NCI-H2171 (cell line): Measurements from ENCODE around the gene PARP14.

Source experiments
- DNase-seq: peaks from one replicate; lab custom pipeline; 2025; lab: John Stamatoyannopoulos, UW

Gene PARP14

DNA sequence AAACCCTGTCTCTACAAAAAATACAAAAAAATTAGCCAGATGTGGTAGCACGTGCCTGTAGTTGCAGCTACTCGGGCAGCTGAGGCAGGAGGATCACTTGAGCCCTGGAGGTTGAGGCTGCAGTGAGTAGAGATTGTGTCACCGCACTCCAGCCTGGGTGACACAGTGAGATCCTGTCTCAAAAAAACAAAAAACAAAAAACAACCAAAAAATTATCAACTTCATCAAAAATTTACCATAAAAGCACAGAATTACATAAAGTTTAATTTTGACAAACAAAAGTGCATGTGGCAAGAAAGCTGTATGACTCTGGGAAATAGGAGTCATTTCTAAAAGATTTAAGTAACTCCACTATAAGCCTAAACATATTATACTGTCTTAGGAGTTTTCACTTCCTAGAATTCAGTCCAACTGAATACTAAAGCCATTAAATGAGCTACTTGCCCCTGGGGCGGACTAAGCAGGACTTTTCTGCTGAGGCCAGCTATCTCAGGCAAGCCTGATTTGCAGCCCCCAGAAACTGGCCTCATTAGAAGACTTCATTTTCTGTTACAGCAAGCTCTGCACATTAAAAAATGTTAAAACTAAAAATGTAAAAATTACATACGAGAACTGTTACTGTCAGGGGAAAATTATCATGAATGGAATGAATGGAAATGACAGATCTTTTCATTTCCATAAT is 90.0 kb downstream of the PARP14 start:
- no peak for DNase-seq

DNA sequence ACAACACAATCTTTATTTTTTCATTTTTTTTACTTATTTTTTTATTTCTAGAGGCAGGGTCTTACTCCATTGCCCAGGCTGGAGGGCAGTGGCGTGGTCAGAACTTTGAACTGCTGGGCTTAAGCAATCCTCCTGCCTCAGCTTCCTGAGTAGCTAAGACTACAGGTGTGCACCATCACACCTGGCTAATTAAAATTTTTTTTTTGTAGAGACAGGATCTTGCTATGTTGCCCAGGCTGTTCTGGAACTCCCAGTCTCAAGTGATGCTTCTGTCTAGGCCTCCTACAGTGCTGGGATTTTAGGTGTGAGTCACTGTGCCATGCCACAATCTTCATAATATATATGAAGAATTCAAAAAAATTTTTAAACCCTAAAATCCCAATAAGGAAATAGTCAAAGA is 92.2 kb downstream of the PARP14 start:
- no peak for DNase-seq

DNA sequence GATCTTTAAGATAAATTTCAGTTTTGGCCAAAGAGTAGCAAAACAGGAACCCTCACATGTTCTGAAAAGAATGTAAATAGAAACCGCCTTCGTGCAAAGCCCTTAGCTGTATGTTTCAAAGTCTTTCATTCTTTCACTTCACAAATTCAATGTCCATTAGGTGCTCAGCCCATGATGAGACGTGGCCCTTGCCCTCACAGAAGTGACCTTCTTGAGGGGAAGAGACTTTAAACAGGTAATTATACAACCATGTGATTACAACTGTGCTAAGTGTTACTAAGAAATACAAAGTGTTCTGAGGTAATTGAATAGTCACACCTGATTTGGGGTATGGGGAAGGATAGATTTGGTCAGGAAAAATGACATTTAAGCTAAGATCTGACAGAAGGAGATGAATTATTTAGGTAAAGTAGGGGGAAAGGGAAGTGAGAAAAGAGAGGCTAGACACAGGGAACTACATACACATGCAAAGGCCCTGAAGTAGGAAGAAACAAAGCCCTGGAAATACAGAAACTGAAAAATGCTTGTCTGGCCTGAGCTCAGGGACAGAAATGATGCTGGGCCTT is 93.4 kb downstream of the PARP14 start:
- DNase-seq: no peak

DNA sequence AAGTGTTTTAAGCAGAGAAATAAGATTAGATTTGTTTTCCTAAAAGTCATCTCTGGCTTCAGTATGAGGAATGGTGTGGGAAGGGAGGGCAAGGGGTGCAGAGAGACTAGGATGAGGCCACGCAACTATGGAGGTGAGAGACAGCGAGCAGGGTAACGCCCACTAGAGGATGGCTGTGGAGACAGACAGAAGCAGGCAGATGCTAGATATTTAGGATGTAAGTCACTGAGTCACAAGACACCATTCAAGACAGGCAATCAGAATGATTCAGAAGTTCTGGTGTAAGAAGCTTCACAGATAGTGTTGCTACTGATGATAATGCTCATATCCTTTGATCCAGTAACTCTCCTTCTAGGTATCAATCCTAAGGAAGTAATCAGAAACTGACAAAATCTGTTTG is 93.9 kb downstream of the PARP14 start:
- DNase-seq: no peak

DNA sequence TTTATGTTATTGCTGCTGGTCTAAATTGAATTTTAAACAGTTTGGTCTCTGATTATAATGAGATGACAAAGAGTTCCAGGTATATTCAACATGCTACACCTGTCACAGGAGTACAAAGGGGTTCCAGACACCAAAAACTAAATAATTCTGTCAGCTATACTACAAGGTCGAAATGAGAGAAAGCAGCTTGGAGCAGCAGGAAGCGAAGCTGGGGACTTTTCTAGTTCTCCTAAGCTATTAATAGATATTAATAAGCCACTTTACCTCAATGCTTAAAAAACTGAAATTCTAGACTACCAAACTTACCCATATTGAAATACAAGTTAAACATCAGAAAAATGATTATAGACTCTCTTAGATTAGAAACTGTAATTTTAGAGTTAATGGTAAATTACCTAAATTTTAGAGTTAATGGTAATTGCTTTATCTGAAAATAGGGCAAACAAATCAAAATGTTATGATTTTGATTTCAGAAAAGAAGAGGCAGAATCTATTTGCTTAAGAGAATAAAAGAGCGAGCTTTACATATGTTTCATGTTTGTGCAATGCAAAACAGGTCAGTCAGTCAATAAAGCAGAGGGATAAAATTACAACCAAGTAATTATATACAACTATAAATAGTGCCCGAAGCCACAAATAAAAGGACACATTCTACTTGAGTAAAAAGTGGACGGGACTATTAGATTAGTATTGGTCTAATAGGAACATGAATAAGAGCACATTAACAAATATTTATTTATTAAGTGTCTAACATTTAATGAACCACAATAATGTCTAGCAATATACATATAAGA is 96.2 kb downstream of the PARP14 start:
- DNase-seq: no peak

DNA sequence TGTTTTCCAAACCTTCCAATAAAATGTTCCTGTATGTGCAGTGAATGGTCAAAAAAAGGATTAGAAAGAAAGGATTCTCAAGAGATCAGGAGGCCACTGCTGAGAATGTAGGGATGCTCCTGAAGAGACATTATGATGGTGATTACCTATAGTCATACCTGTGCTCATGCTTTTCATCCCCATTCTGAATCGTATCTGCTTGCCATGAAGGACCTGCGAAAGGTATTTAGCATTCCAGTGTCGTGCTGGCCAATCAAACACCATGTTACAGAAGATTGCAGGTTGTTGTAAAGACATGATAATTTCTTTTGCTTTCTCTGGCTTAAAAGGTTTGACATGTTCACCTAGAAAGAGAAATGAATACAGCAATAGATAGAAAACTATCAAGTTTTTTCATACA is 96.9 kb downstream of the PARP14 start:
- DNase-seq: no peak
